Stimulated activated CD8-positive, alpha-beta memory T cell treated with anti-CD3 and anti-CD28 coated beads, Interleukin-7, amount 100 ng/mL, for 48 hours (primary cell): Measurements from ENCODE around the gene NPHP4.

ENCODE experiments used
- DNase-seq, 2 donors: peaks; one replicate each; pipeline ENCODE4 v3.0.0-alpha.2; 2020; ENCODE audit warnings: low read depth in 1 of 2; ENCODE audit errors: extremely low read depth in 1 of 2

The NPHP4 gene

DNA sequence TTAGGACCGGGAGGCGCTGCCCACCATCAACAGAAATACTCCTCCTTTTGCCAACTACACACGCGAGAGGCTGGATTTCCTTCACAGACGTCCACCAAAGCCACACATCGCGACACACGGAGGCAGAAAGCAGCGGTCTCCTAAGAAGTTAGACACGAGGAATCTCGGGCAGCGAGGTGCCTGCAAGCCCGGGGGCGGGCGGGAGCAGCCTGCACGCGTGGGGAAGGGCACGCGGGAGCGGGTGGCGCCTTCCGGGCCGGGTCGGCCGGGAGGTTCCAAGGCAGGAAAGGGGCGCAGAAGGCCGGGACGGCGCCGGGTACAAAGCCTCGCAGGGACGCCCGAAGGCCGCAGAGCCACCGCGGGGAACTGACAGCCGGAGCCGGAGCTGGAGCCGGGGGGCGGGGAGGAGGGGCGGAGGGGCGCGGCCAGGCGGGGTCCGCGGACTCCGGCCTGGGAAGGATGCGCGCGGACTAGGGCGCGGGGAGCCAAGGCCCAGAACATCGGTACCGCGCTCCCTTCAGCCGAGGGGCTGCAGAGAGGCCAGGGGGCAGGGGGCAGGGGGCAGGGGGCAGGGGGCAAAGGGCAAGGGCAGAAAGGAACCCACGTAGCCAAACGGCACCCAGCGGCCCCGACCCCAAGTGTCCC, 722 bp downstream of the NPHP4 start:
- DNase-seq = no peak

DNA sequence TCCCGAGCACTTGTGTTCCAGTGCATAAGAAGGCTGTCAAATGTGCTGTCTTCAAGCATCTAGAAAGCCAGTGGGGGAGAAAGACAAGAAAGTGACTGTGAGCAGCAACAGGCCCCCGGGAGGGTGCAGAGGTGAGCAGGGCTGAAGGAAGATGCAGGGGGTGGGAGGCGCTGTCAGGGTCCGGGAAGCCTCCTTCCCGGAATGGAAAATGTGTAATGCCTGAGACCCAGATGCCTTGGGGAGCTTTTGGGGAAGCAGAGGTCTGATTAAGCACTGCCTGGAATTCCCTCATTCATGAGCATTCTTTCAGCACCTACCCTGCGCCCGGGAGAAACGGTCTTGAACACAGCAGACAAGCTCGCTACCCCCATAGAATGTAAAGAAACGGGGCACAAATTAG, 1.3 kb downstream of the NPHP4 start:
- no peak for DNase-seq

DNA sequence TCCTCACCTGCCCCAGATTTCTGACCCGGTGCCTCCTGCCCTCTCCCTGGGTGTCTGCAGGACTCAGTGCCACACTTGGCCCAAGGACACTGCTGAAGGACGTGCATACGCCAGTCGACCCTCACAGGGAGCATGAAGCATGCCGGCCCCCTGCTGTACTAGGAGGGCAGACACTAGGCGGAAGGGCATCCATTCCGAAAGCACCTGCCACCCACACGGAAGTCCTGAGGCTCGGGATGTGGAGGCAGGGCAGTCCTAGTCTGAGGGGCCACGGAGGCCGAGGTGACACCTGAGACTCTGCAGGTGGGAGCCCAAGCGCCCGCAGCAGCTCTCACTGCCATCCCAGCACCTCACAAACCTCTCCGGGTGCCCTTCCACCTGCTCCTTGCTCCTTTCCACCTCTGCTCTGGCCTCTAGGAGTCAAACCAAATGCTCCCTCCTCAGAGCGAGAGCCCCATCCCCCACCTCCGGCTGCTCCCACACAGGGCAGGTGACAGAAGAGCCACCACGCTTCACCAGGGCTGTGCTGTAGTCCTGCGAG, 2.4 kb downstream of the NPHP4 start:
- DNase-seq = no peak

DNA sequence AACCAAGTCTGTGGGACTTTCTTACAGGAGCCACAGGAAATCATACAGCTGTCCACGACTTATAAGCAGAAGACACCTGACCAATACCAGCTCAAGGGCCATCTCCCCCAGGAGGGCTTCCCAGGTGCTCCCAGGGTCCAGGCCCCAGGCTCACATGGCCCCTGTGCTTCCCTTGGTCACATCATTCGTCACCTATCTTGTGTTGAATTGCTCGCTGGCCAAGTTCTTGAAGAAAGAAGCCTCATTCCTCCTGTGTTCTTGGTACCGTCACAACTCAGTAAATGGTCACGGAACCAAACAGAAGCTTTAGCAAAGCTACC, 3.0 kb downstream of the NPHP4 start:
- DNase-seq = no peak

DNA sequence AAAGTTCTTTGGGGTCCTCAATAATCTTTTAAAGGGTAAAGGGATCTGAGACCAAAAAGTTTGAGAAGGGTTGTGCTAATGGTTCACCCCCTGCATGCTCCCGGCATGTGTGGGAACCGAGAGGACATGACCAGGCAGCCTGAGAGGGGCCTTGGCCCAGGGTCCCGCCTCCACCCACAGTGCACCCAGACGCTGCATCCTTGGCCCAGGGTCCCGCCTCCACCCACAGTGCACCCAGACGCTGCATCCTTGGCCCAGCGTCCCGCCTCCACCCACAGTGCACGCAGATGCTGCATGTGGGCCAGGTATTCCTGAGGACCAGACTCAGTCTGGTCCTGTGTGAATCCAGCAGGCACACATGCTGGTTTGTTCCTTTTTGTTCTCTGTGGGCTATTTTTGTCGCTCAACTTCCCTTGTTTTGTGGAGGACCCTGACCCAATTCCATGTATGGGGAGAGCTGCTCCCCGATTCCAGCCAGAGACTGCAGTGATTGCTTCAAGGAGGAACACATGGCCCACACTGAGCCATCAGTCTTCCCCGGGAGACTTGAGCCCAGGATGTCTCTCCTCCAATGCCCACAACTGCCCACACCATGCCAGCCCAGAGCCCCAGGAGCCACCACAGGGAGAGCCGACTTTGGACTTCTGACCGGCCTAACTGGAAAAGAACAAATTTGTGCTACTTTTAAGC, 3.5 kb downstream of the NPHP4 start:
- DNase-seq = no peak

DNA sequence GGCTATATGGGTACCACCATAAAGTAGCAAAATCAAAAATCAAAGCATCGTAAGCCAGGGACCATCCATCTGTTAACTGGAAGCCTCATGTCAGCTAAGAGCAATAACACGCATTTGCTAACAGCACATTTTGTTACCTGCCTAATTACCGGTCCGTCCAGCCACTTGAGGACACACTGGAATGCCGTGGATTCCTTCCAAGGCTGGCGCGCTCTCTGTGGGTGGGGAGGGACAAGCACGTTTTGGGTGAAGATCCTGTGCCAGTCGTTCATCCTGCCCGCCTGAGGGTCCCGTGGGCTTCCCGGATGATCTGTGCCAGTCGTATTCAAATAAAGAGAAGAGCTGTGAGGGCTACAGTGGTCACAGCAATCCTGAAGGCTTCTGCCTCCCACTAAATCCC, 6.2 kb downstream of the NPHP4 start:
- DNase-seq = no peak

DNA sequence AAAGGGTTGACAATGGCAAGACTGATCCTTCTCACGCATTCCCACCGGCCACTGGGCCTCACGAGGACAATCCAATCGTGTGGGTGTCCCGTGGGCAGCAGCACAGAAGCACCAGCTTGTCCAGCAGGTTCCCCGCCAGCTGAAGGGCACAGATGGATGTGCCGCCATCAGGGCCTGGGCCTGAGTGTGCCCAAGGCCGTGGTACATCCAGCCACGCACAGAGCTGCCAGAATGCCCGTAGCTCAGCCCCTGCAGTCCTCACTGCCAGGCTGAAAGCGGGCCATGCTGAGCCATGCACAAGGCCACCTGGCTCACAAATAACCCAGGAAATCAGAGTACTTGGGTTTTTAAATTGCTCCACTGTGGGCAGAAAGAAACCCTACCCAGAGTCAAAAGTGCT, 7.0 kb downstream of the NPHP4 start:
- DNase-seq = no peak

DNA sequence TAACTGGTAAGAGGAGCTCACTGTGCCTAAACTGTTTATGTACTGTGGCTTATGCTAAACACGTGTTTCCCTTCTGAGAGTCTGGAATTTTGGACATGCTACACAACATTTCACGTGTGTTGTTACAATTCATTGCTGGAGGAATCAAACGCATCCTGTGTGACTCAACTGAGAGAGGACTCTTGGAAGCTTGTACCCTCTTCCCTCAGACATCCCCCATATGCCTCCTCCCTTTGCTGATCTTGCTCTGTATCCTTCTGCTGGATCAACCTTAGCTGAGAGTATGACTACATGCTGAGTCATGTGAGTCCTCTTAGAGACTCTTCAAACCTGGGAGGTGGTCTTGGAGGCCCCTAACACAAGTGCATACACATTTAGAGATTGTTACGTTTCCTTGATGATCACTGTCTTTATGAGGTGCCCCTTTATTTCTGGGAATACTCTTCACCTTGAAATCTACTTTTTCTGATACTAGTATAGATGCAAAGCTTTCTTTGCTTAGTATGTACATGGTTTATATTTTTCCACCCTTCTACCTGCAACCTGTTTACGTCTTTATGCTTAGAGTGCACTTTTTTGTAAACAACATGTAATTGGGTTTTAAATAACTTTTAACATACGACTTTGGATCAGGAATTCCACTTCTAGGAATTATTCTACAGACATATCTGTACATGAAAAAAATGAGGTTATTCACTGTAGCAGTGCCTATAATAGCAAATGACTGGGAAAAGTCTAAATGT, 8.7 kb downstream of the NPHP4 start:
- DNase-seq = no peak

DNA sequence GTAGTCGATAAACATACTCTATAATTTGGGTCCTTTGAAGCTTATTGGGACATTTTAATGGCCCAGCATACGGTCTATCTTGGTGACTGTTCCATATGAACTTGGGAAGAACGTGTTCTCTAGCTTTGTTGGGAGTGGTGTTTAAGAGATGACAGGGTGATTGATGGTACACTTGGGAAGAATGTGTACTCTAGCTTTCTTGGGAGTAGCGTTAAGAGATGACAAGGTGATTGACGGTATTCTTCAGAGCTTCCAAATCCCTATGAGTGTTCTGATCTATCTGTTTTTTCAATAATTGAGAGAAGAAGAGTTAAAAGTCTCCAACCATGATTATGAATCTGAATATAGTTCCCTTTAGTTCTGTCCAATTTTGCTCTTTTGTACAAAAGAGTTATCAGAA, 9.4 kb downstream of the NPHP4 start:
- no peak for DNase-seq

DNA sequence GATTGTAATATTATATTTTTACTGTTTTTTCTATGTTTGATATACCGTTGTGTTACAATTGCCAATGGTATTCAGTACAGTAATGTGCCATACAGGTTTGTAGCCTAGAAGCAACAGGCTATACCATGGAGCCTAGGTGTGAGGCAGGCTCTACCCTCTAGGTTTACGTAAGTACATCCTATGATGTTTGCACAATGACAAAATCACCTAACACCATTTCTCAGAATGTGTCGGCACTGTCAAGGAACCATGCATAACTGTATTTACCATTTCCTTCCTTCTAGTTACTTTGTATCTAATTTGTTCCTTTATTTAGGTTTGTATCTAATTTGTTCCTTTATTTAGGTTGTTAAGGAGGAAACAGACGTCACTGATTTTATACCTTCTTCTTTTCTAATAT, 9.9 kb downstream of the NPHP4 start:
- DNase-seq = no peak

DNA sequence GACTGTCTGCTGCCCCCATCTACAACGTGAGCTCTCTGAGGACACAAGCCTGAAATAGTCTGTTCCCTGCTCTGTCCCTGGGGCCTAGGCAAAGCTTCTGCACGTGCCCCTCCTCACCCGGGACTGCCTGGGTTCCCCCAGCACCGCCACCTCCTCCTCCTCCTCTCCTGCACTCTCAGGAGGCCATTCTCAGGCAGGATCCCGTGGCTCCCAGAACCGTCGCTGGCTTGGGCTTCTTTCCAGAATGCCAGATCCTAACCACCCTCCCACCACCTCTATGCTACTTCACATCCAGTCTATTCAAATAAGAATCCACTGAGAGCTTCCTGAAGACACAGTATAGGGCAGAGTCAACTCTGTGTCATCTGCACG, 11.2 kb downstream of the NPHP4 start:
- no peak for DNase-seq

DNA sequence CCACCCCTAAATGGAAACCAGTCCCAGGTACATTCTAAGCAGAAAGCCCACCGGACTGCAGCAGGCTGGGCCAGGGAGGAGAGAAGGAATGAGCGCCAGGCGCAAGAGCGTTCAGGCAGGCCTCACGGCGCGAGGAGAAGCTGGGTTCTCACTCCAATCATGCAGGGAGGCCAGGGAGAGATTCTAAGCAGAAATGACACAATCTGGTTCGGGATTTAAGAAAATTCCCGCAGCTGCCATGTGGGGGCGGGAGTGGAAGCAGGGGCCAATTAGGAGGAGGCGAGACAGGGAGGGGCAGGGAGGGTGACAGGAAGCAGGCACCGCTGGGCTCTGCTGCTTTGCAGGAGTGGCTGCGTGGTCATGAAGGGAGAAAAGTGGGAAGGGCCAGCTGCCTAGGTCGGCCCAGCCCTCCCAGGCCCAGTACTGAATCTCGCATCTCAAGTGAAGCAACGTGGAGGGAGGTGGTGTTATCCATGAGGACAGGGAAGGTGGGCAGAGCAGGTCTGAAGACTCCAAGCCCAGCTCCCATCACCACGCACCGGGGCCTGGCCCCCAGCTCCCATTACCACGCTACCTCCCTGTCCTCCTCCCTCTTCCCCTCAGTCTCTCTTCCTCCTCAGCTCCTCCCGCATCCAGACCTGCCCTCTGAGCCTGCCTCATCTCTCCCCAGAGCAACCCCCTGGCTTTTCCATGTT, 11.8 kb downstream of the NPHP4 start:
- no peak for DNase-seq

DNA sequence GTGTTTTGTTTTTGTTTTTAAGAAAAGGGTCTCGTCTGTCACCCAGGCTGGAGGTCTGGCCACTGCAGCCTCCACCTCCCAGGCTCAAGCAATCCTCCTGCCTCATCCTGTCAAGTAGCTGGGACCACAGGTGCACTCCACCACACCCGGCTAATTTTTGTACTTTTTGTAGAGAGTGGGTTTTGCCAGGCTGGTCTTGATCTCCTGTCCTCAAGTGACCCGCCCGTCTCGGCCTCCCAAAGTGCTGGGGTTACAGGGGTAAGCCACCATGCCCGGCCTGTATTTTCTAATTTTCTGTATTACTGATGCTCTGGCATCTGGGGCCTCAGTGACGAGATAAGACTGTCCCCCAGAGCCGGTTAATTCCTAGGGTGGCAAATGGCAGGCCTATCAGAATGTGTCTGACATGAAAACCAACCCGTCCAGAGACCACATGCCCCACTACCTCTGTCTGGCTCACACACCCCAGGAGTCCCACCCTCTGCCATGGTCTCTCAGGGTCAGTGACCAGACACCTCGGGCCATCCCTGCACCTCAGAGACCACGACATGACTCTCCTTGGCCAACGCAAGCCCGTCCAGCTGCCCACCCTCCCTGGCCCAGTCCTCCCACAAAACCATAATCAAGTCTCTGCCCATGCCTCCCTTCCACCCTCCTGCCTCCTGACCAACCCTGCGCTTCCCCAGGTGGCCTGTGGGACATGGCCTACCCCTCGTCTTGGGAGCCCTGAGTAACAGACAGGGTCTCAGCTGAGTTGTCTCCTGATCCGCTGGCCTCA, 12.5 kb downstream of the NPHP4 start:
- no peak for DNase-seq

DNA sequence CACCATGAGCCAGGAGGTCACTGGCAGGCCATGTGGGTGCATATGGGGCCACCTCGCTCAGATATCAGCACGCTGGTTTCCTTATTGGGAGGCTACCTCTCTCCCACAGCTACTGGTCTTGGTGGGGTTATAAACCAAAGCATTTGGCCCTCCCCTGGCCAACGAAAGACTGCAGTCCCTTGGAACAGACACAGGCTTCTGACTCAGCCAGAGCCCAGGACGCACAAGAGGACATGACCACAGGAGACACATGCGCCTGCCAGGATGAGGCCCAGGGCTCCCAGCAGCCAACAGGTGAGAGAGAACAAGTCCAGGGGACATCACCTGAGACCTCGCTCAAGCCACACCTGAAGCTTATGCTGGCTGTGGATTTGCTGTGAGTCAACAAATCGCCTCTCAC, 13.8 kb downstream of the NPHP4 start:
- no peak for DNase-seq

DNA sequence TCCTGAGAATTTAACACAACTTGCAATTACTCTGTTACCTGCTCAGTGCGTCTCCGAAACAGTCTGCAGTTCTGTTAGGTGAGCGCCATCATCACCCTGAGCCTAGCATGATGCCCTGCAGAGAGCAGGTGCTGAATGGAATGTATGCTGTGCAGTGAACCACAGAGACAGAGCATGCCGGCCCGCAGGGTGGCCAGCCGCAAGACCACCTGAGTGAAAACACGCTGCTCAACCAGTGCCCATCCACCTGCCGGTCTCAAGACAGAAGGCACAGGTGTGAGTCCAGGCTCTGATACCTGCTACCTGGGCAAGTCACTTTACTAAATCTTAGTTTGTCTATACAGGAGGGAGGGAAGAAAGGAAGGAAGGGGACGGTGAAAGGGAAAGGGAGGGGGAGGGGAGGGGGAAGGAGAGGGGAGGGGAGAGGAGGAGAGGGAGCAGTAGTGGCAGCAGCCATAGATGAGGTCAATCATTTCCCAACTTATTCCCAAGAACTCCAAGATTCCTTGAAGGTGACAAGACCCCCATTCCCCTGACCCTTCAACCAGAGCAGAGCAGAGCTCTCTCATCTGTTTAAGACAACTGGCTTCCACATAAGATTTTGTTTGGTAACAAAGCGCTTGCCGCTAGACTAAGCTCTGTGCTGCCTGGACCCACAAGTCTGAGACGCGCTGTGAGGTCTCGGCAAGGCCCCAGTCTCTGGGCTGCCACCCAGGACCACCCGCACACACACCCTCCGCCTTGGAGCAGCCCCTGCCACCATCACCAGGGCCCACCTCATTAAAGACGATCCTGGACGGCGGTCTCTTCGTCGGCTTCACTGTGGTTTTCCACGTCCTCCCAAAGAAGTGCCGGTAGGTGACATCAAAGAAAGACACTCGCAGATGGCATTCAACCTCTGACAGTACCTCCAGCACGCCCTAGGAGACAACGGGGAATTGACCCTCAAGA, 14.5 kb downstream of the NPHP4 start:
- no peak for DNase-seq

DNA sequence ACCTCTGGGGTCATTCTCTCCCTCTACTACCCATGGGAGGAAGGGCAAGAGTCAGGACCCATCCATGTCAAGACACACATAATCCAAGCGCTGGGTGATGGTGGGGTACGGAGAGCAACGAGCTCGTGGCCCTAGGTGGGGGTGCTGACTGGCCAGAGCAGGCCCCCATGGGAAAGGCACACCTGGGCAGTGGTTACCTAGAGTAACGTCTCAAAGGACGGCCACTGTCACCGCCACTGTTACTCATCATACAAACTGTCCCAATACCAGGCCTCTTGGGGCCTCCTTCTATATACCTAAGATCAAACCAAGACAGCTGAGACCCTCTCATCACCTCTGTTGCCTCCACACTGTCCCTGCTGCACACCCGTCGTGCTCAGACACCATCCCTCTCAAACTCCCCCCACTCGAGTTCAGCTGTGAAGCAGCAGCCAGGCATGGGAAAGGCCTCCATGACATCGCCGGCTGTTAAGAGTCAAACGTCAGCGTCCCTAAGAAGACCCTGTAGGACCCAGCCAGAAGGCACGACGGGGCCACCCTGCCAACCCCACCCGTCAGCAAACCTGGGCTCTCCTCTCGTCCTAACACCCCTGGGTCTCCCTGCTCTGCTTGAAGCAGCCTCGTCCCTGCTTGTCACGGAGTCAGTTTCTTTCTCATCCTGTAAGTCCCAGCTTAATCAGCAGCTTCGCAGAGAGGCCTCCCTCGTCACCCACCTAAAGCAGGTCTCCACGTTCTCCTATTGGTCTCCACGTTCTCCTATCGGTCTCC, 15.3 kb downstream of the NPHP4 start:
- DNase-seq = no peak

DNA sequence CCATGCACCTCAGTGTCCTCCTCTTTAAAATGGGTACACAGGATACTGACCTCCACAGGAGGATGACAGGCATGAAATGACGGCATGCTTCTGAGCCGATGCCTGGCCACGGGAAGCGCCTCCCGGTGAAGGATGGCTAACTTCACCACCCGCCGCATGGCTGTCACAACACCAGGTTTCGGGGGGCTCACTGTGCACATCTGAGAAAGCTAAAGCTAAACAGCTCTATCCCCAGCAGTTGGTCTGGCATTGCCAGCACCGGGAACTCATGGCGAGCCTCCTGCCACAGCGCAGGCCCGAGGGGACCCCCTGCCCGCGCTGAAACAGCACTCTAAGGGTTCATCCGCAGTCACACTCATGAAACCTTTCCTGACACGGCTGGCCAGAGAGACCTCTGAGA, 16.0 kb downstream of the NPHP4 start:
- DNase-seq = no peak

DNA sequence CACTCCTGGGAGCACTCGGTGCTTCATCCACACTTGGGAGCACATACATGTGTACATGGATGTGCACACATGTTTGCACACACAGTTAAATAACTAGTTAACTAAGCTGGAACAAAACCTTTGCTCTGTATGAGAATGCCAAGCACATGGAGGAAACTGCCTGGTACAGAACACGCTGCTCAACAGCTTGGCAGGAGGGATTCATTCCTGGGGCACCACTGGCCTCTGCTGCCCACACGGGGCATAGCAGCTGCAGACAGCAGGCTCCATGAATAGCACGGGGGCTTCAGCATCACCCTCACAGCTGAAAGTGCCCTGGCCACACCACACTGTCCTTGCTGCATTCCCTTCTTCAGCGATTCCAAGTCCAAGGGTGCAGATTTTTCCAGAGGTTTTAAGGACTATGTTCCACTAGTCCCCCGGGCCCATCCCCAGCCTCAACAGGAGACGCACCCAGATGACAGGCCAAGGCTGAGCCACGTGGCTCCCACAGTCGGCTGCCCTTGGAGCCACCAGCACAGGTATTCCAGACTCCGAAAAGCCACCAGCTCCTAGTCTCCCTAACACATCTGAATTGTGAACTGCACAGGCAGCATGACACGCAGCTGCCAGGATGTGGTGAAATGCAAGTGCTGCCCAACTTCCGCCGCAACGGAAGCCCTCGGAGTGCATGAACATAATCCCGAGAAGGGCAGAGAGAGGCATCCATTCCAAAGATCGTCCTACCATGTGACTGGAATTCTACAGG, 16.9 kb downstream of the NPHP4 start:
- DNase-seq = no peak
